ENCODE measurements around the gene AAGAB. TPM values are rescaled to one million over a fixed set of nuclear protein-coding genes. Genes with fewer than 3 reads are reported as not detected.
A peak's percentile ranks its signal among the peaks of the same experiment; 100 is the strongest.

AAGAB gene
- total RNA-seq, 1 donor from 2014 or later, result 20.9 TPM

- ATAC-seq, result no peak
- no peak for DNase-seq (ENCODE audit: missing footprints)
- intact Hi-C loops (cut with DNase I), result no loop called here
Measured at GRCh38 chr15:67219288-67219687, 35.2 kb downstream of the AAGAB start.

- ATAC-seq, result no peak
- DNase-seq (ENCODE audit: missing footprints), result no peak
- intact Hi-C loops (cut with DNase I), result no loop called here
Measured at GRCh38 chr15:67218428-67218827, 36.0 kb downstream of the AAGAB start.

DNA sequence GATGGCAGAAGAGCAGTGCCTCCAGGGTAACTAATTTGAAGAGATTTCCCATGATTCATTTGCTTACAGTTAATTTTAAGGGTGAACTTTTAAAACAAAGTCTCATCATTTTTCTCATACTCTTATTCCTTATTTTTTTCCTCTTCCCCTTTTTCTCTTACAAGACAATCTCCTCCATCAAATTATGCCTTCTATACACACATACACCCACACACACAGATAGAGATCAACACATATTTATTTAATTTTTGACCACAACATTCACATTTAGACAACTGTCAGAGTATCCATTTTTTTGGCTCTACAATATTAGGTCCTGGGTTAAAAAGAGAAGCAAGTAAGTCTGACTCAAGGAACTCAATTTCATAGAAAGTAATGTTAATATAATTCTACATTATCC, 37.6 kb downstream of the AAGAB start:
- intact Hi-C loops (cut with DNase I), result no loop called here
- ATAC-seq (no peak), DNase-seq (ENCODE audit: missing footprints) (no peak)

DNA sequence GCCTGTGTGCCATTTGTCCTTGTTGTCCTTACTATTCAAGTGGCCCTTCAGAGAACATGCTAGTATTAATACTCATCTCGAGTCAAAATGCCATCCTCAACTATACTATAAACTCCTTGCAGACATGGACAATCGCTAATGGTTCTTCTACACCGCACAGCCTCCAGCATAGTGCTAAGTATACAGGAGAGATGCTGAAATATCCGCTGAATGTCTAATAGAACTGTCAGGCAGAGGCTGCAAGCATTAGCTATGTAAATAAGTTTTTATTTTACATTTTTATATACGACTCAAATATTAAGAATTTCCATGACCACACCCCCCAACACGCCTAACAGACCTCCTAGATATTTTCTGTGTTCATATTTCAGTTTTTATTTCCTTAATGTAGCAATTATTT, 39.4 kb downstream of the AAGAB start:
- intact Hi-C loops (cut with DNase I), result no loop called here
- ATAC-seq (no peak), DNase-seq (ENCODE audit: missing footprints) (no peak)

- DNase-seq (ENCODE audit: missing footprints) (no peak), ATAC-seq (no peak)
- intact Hi-C loops (cut with DNase I), result no loop called here
Measured at GRCh38 chr15:67212684-67213367, 41.6 kb downstream of the AAGAB start.

DNA sequence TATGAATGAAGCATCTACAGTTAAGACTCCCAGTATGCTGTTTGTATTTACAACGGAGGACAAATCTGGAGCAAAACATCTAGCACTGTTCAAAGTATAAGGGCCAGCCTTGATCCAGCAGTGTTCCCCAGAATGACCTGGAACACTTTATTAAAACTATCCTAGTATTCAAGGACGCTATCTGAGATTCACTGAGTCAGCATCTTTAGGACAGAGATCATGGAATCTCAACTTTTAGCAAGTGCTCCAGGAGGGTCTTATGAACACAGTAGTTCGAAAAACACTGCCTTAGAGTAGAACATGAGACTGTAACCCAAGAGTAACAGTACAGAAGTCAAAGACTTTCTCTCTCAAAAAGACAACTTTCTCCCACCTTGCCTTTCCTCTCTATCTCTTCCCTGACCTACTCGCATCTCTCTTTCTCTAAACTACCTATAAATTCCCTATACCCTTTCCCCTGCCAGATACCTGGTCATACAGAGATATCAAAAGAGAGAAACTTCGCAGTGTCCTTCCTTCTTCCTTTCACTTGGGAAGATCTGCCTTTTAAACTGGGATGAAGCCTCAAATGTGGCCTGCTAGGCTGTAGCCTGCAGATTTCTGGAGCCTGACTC, 43.8 kb downstream of the AAGAB start:
- intact Hi-C loops (cut with DNase I), result no loop called here
- ATAC-seq (no peak), DNase-seq (ENCODE audit: missing footprints) (no peak)

DNA sequence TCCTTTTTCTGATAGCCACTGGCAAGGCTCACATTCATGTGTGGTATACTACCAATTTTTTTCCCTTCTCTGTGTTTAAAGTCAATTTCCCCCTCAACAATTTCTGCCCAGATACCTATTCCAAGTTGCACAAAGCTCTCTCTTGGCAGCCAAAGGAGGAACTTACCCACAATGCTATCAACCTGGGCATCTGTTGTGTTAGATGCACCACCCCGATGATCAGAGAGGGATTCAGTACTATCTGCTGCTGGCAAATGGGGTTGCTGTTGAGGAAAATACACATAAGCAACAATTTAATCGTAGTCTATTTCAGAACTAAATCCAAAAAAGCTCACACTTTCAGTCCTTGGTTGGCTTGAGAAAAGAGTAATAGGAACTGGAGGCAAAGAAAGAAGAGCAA, 46.1 kb downstream of the AAGAB start:
- intact Hi-C loops (cut with DNase I), result no loop called here
- DNase-seq (ENCODE audit: missing footprints) (no peak), ATAC-seq (no peak)

GRCh38 chr15:67207555-67208207, 46.8 kb downstream of the AAGAB start:
- ATAC-seq, result no peak
- no peak for DNase-seq (ENCODE audit: missing footprints)
- intact Hi-C loops (cut with DNase I), result no loop called here

DNA sequence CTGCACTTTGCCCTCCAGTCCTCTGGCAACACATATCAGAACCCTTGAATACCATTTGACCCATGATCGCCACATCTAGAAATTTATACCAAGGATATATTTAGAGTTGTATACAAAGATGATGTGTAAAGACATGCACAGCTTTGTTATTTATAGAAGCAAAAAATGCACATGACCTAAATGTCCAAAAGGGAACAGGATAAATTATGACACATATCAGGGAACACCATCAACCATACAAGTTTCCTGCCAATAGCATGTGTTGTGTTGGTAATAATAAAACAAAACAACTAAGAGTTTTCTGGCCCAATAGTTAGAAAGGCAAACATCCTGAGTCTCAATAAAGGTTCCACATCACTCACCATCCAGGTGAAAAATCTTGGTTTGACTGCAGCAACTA, 51.5 kb downstream of the AAGAB start:
- no peak for DNase-seq (ENCODE audit: missing footprints)
- ATAC-seq, result no peak
- intact Hi-C loops (cut with DNase I), result no loop called here

DNA sequence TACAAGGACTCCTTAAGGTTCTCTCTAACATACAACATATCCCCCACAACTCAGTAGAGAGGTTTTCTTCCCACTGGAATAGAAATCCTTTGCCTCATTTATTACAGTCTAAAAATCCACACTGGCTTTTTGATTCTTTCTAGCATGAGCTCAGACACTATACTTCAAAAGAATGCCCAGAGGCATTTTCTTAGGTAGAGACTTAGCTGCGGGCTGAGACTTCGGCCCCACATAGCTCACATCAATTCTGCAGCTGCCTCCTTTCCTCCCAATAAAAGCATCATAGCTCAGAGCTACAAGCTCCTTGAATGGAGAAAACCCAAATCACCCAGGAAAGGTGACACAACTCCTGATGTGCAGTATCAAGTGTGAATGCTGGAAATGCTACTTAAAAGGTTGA, 52.4 kb downstream of the AAGAB start:
- no peak for DNase-seq (ENCODE audit: missing footprints)
- intact Hi-C loops (cut with DNase I), result no loop called here

GRCh38 chr15:67201136-67201535, 53.3 kb downstream of the AAGAB start:
- DNase-seq (ENCODE audit: missing footprints), result no peak
- intact Hi-C loops (cut with DNase I), result no loop called here
- ATAC-seq, result no peak

More for the DNA sequence above, 52.4 kb downstream of the AAGAB start:
- no peak for ATAC-seq

GRCh38 chr15:67199881-67200763, 54.3 kb downstream of the AAGAB start:
- intact Hi-C loops (cut with DNase I), result no loop called here
- DNase-seq (ENCODE audit: missing footprints), result no peak
- ATAC-seq, result no peak

- ATAC-seq (no peak), DNase-seq (ENCODE audit: missing footprints) (no peak)
- intact Hi-C loops (cut with DNase I), result no loop called here
Measured at GRCh38 chr15:67199391-67199790, 55.1 kb downstream of the AAGAB start.

- ATAC-seq, result no peak
- intact Hi-C loops (cut with DNase I), result no loop called here
- DNase-seq (ENCODE audit: missing footprints), result no peak
Measured at GRCh38 chr15:67198157-67198754, 56.2 kb downstream of the AAGAB start.

- ATAC-seq (no peak), DNase-seq (ENCODE audit: missing footprints) (no peak)
- intact Hi-C loops (cut with DNase I), result no loop called here
Measured at GRCh38 chr15:67197364-67197695, 57.1 kb downstream of the AAGAB start.

DNA sequence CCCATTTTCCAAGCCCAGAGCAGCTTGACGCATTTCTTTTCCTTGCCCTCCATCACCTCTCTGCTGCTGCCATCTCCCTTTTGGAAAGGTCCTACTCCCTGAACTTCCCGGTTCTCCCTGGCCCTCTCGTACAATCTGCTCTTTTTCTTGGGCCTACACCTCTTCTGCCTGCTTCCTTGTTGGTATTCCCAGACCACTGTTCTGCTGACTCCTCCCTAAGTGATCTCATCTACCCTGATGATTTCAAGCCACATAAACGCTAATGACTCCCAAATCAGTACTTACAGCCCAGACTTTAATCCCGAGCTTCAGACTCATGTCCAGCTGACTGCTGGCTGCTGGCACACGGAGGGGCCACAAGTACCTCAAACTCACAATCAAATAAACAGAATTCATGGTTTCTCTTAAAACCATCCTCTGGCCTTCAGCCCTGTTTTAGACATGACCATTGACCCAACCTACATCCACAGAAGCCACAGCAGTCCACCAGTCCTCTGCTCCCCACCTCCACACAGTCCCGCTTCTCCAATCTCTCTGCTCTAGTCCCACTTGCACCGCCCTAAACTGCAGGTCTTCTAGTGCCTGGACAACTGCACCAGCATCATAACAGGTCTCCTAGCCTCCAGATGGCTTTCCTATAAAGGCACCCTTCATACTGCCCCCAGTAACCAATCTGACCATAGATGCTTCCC, 57.6 kb downstream of the AAGAB start:
- intact Hi-C loops (cut with DNase I), result no loop called here
- DNase-seq (ENCODE audit: missing footprints), result no peak
- ATAC-seq, result peak; percentile 46

DNA sequence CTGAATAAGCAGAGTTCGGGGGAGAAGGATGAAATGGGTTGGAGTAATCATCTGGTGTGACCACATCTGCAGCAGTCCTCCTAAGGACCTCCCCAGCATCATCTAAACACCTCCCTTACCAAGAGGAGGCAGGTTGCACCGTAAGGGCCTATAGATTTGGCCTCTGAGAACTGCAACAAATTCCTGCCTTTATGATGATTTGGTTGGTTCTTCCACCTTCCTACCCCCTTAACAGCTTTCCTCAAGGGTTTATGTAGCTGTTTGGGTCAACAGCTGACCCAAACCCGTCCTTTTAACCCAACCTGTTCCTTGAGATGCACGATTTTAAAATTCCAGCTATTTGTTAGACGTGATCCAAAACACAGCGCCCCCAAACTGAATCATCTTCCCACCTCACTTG, 58.2 kb downstream of the AAGAB start:
- DNase-seq (ENCODE audit: missing footprints), result no peak
- no peak for ATAC-seq
- intact Hi-C loops (cut with DNase I), result no loop called here

DNA sequence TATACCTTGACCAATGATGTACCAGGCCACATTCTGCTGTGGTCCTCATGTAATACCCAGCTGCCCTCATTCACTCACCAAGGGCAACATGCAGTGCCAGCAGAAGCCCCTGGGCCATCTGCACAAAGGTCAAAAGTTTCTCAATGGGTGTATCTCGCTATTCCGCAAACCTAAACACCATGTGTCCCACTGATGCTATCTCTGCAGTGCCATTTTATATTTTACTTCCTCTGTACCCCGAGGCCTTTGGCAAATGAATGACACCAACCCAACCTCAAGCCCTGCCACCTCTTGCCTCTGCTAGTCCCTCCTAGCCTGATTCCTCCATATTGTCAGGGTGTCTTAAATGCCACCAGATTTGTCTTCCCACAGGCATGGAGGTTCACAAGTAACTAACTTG, 59.2 kb downstream of the AAGAB start:
- DNase-seq (ENCODE audit: missing footprints) (no peak), ATAC-seq (no peak)

More for the DNA sequence above, 59.2 kb downstream of the AAGAB start:
- intact Hi-C loops (cut with DNase I), result no loop called here

Data from Right ventricle myocardium inferior (tissue), 1 donor.